Activated gamma-delta T cell treated with anti-CD3 and anti-CD28 coated beads, Interleukin-2, amount 50 U/mL, for 16 hours (primary cell): ENCODE results near the gene SRPRB.

ENCODE experiments used
- DNase-seq: peaks from one replicate; pipeline ENCODE4 v3.0.0-alpha.2; 2020; ENCODE audit warnings: low read depth

SRPRB gene, protein sequence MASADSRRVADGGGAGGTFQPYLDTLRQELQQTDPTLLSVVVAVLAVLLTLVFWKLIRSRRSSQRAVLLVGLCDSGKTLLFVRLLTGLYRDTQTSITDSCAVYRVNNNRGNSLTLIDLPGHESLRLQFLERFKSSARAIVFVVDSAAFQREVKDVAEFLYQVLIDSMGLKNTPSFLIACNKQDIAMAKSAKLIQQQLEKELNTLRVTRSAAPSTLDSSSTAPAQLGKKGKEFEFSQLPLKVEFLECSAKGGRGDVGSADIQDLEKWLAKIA

DNA sequence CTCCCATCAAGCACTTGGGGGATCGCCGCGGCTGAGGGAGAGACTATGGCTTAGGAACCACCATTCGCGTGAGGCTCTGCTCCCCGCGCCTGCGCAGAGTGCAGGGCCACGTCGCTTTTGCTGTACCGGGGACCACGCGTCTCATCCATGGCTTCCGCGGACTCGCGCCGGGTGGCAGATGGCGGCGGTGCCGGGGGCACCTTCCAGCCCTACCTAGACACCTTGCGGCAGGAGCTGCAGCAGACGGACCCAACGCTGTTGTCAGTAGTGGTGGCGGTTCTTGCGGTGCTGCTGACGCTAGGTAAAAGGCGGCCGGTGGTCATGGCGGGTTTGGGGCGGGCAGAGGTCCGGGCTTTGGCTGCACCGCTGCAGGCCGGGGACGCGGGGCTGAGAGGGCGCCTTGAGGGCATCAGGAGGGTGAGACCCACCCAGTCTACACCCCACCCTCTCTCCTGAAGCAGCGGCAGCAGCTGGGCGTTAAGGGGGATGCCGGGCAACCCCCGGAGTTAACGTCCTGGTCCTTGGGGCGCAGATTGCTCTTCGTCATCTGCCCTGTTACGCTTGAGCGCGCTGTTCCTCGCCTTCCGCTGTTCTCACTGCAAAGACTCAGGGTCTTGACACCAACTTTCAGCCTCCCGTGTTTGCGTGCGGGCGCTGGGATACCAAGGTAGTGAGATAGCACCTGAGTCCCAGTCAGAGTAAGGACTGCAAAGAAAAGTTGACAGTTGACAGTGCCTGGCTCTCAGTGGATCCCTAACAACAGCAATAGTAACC, at the start of gene SRPRB:
Gene SRPRB (plus strand): TSS at position 114 of the 774 bp plus-strand sequence. CDS start 34 bp downstream, at position 148.
- peak; percentile 93 for DNase-seq

DNA sequence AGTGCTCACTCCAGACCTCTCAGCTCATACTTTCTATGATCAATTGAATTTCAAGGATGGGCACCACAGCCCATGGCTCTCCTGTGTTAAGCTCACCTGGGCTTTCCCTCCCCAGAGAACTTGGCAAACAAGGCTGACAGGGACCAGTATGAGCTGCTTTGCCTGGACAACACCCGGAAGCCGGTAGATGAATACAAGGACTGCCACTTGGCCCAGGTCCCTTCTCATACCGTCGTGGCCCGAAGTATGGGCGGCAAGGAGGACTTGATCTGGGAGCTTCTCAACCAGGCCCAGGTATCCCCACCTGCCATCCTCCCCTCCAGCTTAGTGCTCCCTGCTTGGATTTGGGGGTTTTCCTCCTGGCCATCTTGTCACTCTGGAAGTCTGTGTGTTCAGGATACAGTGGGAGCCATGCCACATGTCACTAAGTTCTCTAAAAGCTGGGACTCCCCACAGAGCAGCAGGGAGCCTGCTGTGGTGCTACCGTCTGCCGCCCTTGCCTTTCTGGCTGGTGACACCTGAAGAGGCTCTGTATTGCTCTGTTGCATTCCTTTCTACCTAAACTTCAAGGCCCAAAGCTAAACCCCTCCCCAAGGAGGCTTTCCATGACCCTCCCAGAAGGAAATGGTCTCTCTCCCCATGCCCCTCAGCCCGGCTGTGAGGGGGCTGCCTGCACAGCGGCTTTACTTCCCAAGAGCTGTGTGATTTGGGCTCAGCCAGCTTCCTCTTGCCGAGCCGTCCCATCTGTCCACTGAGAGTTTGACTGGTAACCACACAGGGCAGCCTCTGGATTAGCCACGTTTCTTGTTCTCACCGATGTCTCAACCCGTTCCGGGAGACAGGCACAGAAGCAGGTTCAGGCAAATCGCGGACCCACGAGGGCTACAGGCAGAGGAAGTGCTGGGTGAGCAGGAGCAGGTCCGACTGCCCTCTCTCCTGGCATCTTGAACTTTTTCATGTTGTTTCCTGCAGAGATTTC, 48.6 kb upstream of the SRPRB start:
- no peak for DNase-seq

DNA sequence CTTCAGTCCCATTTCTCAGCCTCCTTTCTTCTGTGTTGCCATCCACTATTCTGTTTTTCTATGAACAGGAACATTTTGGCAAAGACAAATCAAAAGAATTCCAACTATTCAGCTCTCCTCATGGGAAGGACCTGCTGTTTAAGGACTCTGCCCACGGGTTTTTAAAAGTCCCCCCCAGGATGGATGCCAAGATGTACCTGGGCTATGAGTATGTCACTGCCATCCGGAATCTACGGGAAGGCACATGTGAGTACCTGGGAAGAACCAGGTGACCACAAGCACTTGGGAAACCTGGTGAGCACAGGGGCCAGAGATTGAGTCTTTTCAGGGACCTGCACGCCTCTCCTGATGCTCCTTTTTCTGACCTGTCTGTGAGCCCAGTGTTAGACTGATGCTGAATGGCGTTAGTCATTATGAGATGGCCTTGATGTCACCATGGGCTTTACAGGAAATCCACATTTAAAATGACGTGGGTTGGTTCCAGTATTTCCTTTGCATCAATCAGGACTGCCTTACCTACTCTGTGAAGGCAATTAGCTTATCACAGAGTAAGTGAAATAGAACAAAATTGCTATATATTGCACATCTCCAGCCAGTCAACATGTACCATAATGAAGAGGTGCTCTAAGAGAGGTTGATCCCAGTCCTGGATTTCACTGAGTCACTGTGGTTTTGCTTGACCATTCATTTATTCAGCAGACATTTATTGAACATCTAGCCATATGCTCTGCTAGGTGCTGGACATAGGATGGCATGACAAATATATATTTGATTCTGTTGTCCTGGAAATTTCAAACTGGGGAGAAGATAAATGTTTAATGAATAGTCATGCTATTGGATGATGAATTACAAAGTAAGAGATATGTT, 47.7 kb upstream of the SRPRB start:
- DNase-seq = no peak

DNA sequence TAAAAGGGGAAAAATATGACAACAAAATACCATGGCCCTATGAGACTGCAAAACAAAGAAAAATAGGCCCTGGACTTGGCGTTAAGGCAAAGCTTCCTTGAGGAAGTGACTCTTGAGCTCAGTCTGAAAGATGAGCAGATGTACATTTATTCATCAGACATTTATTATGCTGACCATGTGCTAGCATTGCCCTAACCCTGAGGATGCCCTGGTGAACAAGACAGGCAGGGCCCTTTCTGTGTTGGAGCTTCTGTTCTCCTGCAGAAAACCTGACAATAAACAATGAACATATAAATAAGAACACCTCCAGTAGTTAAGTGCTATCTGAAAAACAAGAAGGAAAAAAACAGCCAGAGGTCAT, 47.1 kb upstream of the SRPRB start:
- DNase-seq = no peak

DNA sequence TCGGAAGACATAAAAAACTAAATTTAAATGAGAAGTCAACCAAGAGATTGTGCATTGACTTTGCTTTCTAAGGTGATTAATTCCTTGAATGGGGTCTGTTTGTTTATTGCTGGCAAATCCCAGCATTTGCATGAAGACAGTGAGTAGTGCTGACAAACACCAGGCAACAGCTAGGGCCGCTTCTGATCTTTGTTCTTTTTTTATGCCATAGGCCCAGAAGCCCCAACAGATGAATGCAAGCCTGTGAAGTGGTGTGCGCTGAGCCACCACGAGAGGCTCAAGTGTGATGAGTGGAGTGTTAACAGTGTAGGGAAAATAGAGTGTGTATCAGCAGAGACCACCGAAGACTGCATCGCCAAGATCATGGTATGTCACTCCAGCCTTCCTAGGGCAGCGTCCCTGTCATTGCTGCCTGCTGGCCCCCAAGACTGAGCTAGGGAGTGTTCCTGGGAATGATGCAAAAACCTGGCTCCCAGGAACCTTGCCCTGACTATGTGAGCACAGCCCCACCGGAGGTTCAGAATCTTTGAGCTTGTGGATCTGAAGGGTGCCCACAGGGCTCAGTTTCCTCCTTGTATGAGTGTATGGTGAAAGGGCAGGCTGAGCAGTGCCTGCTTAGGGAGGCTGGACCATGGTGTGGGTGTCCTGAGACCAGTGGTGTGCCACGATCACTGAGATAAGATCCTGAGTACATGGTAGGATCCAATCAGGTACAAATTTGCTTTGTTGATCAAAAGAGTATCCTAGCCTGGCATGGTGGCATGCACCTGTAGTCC, 46.5 kb upstream of the SRPRB start:
- DNase-seq = no peak

DNA sequence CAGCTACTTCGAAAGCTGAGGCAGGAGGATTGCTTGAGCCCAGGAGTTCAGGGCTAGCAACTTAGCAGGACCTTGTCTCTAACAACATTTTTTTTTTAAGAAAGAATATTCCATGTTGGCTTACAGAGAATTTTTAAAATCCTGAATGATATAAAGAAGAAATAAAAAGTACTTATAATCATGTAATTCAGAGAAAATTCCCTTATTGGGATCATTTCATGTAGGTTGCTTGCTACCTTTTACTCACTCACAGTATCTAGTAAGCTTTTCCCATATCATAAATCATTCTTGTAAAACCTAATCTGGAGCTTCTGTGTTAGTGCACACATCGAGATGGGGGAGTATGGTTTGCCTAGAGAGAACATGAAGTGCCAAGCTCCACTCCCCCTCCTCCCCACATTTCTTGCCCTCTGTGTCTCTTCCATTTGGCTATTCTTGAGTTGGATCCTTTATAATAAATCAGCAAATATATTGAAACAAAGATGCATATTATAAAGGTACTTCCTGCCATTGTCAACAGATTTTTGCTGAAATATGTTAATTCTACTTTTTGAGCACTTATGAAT, 45.8 kb upstream of the SRPRB start:
- DNase-seq = no peak

DNA sequence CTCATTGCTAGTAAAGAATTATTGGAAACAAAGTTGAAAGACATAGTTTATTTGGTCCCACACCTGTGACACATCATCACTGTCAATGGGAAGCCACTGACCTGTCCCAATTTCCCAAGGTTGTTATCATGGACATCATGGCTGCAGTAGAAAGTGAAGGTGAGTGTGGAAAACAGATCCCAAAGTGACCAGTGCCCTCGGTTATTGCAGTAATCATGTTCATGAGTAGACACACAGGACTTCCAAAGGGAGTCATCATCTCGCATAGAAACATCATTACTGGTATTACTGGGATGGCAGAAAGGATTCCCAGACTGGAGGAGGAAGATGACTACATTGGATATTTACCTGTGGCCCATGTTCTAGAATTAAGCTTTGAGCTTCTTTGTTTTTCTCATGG, 44.7 kb upstream of the SRPRB start:
- no peak for DNase-seq

DNA sequence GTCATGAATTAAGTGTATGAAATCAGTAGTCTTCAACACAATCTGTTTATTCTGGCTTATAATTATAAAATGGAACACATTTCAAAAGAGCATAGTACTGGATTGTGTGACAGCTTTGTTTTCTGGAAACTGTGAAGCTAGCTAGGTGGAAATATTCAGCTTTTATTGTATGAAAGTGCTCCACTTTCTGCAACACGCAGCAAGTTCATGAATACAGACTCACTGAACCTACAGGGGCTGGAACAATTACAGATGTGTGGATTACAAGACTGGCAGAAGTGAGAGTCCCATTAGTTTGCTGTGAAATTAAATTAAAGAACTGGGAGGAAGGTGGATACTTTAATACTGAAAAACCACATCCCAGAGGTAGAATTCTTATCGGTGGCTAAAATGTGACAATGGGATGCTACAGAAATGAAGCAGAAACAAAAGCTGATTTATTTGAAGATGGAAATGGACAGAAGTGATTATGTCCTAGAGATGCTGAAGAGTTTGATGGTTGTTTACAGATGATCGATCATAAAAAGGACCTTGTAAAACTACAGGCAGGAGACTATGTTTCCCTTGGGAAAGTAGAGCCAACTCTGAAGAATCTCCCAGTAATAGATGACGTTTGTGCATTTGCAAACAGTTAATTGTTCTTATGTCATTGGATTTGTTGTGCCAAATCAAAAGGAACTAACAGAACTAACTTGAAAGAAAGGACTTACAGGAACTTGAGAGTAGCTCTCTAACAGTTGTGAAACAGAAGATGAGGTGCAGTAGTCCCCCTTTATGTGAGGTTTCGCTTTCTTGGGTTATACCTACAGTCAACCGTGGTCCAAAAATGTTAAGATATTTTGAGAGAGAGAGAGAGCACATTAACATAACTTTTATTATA, 43.8 kb upstream of the SRPRB start:
- DNase-seq = no peak

DNA sequence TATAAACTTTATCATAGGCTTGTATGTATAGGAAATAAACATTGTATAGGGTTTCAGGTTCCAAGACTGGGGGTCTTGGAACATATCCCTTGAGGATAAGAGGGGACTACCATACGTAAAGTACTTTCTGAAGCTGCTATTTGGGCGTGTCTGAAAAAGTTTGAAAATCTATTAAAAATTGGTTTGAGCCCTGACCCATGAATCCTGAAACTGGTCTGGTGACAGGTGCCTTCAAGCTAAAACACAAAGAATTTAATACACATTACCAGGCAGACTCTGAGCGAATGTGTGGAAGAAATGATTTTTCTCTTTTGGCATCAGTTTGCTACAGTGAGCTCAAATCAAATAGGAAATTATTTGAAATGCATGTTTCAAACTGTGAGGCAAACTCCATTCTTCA, 43.1 kb upstream of the SRPRB start:
- no peak for DNase-seq

DNA sequence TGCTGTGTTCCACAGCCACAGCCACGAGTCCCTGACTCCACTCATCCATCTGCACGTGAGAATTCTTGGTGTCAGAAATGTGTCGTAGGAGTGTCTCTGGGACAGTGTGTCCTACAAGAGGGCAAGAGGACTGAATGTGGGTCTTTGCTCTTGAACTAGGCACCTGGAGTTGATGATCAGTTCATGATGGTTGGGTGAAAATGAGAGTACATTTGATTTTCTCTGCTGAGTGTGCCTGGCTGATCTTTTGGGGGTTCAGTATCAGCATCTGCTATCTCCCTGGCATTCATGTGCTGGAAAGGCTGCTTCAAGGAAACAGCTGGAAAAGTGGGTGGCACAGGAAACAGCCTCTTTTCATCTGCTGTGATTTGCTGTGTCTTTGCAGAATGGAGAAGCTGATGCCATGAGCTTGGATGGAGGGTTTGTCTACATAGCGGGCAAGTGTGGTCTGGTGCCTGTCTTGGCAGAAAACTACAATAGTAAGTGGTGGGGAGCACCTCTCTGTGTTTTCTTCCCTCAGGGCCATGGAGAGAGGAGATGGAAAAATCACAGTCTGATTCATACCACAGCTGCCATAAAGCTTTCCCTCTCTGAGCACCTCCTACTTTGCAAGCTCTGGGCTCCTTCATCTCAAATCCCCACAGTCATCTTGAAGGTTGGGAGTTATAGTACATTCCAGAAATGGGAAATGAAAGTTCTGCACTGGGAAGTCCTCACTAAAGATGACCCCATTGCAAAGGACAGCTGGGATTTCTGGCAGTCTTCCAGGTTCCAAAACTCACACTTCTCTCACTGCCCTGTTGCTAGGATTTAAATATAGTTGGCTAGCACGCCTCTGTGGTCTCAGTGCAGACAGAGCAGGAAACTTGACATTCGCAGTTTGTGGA, 41.6 kb upstream of the SRPRB start:
- no peak for DNase-seq

DNA sequence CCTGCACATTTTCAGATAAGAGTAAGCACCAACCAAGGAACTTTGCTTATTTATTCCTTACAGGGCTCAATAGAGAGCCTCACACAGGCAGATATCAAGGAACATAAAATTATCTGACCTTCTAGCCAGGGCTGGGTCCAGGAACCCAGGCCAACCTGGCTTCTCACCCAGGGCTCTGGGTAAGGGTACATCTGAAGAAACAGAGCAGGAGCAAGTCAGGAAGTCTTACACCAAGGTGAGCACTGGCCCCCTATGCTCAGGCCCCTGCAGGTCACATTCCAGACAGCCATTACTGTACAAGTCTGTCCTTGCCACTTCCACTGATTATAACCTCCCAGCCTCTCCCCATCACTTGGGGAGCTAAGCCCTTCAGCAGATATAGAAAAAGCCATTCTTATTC, 40.4 kb upstream of the SRPRB start:
- no peak for DNase-seq

DNA sequence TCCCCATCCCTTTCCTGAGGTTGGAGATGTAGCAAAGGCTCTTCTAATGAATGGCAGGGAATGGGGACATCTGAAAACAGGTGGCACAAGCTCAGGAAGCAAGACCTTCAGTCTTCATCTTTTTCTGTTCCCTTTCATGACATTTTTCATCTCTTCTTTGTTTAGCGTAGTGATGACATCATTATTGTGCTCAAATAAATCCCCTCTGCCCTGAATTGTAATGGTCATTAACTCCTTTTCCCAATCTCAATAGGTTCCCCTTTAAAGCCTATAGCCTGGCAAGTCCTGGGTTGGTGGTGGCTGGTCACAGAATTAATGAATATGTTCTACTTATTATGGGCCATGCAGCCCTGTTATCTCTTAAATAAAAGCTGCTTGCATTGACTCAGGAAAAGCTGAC, 38.0 kb upstream of the SRPRB start:
- no peak for DNase-seq

DNA sequence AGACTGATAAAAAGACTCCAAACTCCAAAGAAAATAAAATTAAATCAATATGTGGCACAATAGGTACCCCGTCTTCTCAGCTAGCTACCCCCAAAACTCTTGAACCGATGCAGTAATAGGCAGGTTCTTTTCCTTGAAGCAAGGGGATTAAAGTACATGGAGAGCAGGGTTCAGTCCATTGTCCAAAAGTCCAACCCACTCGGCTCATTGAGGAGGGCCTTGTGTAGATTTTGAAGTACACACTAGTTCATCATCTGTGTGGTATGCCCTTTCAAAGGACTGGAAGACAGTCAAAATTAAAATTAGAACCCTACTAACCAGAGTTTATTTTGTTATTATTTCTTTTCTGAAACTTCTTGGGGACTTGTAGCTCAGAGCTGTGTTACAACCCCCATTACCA, 36.1 kb upstream of the SRPRB start:
- no peak for DNase-seq

DNA sequence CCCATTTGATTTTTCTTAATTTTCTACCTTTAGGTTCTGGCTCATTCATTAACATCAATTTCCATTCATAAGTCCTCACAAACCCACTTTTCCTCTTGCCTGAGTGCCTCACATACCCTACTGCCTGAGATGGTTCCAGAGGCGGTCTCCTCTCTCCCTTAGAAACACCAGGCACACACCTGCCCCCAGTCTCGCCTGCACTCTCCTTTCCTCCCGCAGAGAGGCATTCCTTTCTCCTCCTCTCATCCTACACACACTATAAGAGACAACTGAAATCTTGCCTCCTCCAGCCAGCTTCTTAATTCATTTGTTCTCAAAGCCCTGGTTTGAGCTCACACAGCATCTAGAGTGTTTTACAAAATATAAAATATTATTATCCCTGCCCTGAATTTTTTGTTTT, 31.9 kb upstream of the SRPRB start:
- DNase-seq = no peak

DNA sequence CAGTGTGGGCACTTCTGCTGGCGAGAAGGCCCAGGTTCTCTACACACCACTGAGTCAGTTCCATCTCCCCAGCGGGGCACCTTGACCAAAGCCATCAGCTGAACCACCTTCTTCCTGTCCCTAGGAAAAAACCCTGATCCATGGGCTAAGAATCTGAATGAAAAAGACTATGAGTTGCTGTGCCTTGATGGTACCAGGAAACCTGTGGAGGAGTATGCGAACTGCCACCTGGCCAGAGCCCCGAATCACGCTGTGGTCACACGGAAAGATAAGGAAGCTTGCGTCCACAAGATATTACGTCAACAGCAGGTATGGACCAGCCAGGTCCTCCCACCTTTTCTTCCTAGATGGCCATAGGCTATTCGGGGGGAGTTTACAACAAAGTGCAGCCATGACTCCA, 30.3 kb upstream of the SRPRB start:
- DNase-seq = no peak

DNA sequence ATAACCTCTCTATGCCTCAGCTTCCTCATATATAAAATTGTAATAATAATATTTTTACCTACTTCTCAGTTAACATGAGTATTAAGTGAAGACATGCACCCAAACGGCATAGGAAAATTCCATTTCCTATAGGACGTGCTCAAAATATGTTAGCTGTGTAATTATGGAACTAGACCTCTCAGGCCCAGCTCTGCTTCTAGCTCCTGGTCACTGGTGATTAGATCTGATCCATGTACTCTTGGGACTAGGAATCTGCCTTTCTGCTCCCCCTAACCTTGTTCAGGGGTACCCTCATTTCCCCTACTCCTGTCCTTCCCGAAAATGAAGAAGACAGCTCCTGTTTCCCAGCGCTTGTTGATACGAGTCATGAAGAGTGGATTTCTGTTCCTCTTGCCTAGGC, 29.8 kb upstream of the SRPRB start:
- no peak for DNase-seq

DNA sequence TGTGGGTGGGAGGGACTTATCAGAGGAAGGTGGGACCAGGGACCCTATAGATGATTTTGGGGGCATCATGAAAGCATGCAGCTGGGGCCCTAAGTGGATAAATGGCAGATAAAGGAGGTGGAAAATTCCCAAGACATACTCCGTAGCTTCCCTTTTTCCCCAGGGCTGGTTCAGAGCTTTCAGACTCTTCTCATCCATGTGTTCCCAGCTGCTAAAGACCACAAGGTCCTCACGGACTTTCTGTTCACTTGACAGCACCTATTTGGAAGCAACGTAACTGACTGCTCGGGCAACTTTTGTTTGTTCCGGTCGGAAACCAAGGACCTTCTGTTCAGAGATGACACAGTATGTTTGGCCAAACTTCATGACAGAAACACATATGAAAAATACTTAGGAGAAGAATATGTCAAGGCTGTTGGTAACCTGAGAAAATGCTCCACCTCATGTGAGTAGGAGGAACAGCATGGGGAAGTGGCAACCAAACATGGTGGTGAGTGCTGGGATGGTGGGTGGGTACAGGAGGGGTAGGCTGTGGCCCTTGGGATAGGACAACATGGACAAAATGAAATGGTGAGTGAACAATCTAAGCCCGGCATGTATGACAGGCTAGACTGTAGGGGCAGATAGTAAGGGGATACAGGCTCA, 28.7 kb upstream of the SRPRB start:
- no peak for DNase-seq
